ENCODE data around the gene GLYATL1B. TPM values are rescaled to one million over a fixed set of nuclear protein-coding genes. Genes with fewer than 3 reads are reported as not detected.

GLYATL1B gene
- total and polyA plus RNA-seq, 2 donors (not counting 1 experiment from before 2014, with no cell fraction given): not detected

GRCh38 chr11:59142530-59143507 is 56.7 kb downstream of the GLYATL1B start, which contains the start of gene FAM111A:
Gene FAM111A (plus strand): TSS chr11:59142856. CDS start chr11:59148873, 6,017 bp downstream.
- CTCF ChIA-PET: interaction anchor here (0.6 to 3.8 kb wide), 11 partner anchors 9 to 566 kb away, joined by 3 to 94 read pairs (median 5); no protein-coding TSS in a partner anchor
- H3K4me1 ChIP-seq (ENCODE audit: control insufficient read depth in 2 of 2, insufficient read depth in 2 of 2, low read length in 2 of 2): peaks cover 40 to 45% of the 10 kb centered on the region in 2 donors
- POLR2A ChIA-PET: interaction anchor here (0.7 to 1.8 kb wide), 5 partner anchors 13 to 53 kb away, joined by 3 to 11 read pairs (median 4); no protein-coding TSS in a partner anchor
- under 1% methylated on average over 41 of the region's 50 CpGs for WGBS (ENCODE audit: insufficient coverage)
- peak within 1 kb of the TSS; percentile 88 to 90 for H3K27ac ChIP-seq (ENCODE audit: low read length in 2 of 2)
- no peaks in the 10 kb centered on the region for H3K27me3 ChIP-seq (replicated peaks in 1 of 4; ENCODE audit: control extremely low read depth in 1 of 4, control insufficient read depth in 3 of 4, insufficient read depth in 4 of 4, low read length in 3 of 4)
- peak within 1 kb of the TSS; percentile 82 to 94 (median 89) for H3K4me3 ChIP-seq (ENCODE audit: control extremely low read depth in 1 of 5, extremely low read depth in 1 of 5, insufficient read depth in 1 of 5, low read depth in 2 of 5, low read length in 4 of 5)
- Mint-ChIP-seq H3K9me3 (ENCODE audit: insufficient read depth) (no peaks in the 10 kb centered on the region), H3K27ac (peak within 1 kb of the TSS; percentile 87), H3K27me3 (no peaks in the 10 kb centered on the region), H3K4me3 (peak within 1 kb of the TSS; percentile 97), H3K4me1 (peaks cover 68% of the 10 kb centered on the region)
- peak within 1 kb of the TSS; percentile 80 for H3K9ac ChIP-seq (ENCODE audit: low read length)
- no peaks in the 10 kb centered on the region for H4K20me1 ChIP-seq (ENCODE audit: control insufficient read depth, insufficient read depth, low read length, poor library complexity, severe bottlenecking)
- TF ChIP-seq EZH2 (IDR thresholded peaks at IDR 0.05; ENCODE audit: borderline replicate concordance, insufficient read depth, low read depth, low read length, poor library complexity, severe bottlenecking): no peak
- no peak for TF ChIP-seq CTCF (IDR thresholded peaks at IDR 0.05)
- H2AFZ ChIP-seq (ENCODE audit: insufficient read depth, low read depth, low read length, poor library complexity, severe bottlenecking): peak within 1 kb of the TSS; percentile 88
- ATAC-seq (ENCODE audit: low read depth): peak; percentile 74
- no peaks in the 10 kb centered on the region for H3K9me3 ChIP-seq (ENCODE audit: control extremely low read depth in 1 of 3, control insufficient read depth in 2 of 3, insufficient read depth in 1 of 3, low read length in 2 of 3)
- peak; percentile 91 for DNase-seq
- intact Hi-C loops (cut with micrococcal nuclease): loop anchor here (1.0 to 5.0 kb wide), 7 partner anchors 15 to 1476 kb away; partner anchors contain the start of genes ZDHHC5 and ZFP91
- peaks cover 53% of the 10 kb centered on the region for H3K79me2 ChIP-seq (ENCODE audit: control insufficient read depth, insufficient read depth, low read length)
- H3K36me3 ChIP-seq (replicated peaks in 1 of 2; ENCODE audit: control extremely low read depth in 1 of 2, control insufficient read depth in 1 of 2, extremely low read depth in 1 of 2, insufficient read depth in 2 of 2, low read length in 1 of 2): peaks cover 0 to 1% of the 10 kb centered on the region in 2 experiments
- peak within 1 kb of the TSS; percentile 96 for H3K4me2 ChIP-seq (replicated peaks; ENCODE audit: low read depth, low read length, poor library complexity, severe bottlenecking)

All from B cell (primary cell).